CD4-positive, CD25-positive, alpha-beta regulatory T cell (primary cell): ENCODE data around the gene EPB41L4B. TPM values are rescaled to one million over a fixed set of nuclear protein-coding genes. Genes with fewer than 3 reads are reported as not detected.
A peak's percentile ranks its signal among the peaks of the same experiment; 100 is the strongest.

Experiments
- ATAC-seq, 2 donors: fragments of 150-1000 bp; cut with Tn5 transposase; one replicate each; pipeline ENCODE4 v1.10.0; 2021; ENCODE audit warnings: low read depth in 2 of 2, moderate number of reproducible peaks in 2 of 2, moderate library complexity in 1 of 2
- DNase-seq, 3 donors: peaks; one replicate each; pipeline versions ENCODE4 v3.0.0 to v3.0.0-alpha.2; 2012 to 2022; ENCODE audit warnings: mixed read lengths in 1 of 3
- H3K27ac ChIP-seq: one replicate; pipeline ENCODE4 v1.7.0; 2013; ENCODE audit warnings: mild to moderate bottlenecking, low read length; ENCODE audit not compliant: insufficient read depth, poor library complexity, severe bottlenecking
- H3K27me3 ChIP-seq: one replicate; pipeline ENCODE4 v1.7.0; 2013; ENCODE audit warnings: low read length; ENCODE audit not compliant: control insufficient read depth, insufficient read depth
- H3K36me3 ChIP-seq: one replicate; pipeline ENCODE4 v1.7.0; 2013; ENCODE audit warnings: mild to moderate bottlenecking, low read length, moderate library complexity; ENCODE audit not compliant: control insufficient read depth, insufficient read depth
- H3K4me1 ChIP-seq: 2 replicates; pipeline ENCODE4 v1.7.0; 2013; ENCODE audit warnings: mild to moderate bottlenecking, low read length; ENCODE audit not compliant: insufficient read depth, control insufficient read depth, poor library complexity, severe bottlenecking
- H3K4me3 ChIP-seq: one replicate; pipeline ENCODE4 v1.7.0; 2013; ENCODE audit warnings: low read depth, mild to moderate bottlenecking, low read length, moderate library complexity
- H3K9me3 ChIP-seq, 2 experiments: 1 replicate in 1 of 2; 2 replicates in 1 of 2; pipeline ENCODE4 v1.7.0; 2013; ENCODE audit warnings: low read length in 2 of 2, mild to moderate bottlenecking in 1 of 2, moderate library complexity in 1 of 2; ENCODE audit not compliant: control insufficient read depth in 2 of 2
- H3K27ac Mint-ChIP-seq, 3 donors: one replicate each; pipeline ENCODE4 v1.8.0; 2020 to 2022; ENCODE audit warnings: mild to moderate bottlenecking in 3 of 3, mixed read lengths in 3 of 3, moderate library complexity in 2 of 3
- H3K27me3 Mint-ChIP-seq: one replicate; pipeline ENCODE4 v1.8.0; 2022; ENCODE audit warnings: mild to moderate bottlenecking, mixed read lengths
- H3K36me3 Mint-ChIP-seq: one replicate; pipeline ENCODE4 v1.8.0; 2020; ENCODE audit warnings: mixed read lengths
- H3K4me1 Mint-ChIP-seq, 4 donors: one replicate each; pipeline ENCODE4 v1.8.0; 2020 to 2022; ENCODE audit warnings: mixed read lengths in 4 of 4, mild to moderate bottlenecking in 1 of 4
- H3K4me3 Mint-ChIP-seq, 4 donors: one replicate each; pipeline ENCODE4 v1.8.0; 2020 to 2022; ENCODE audit warnings: mild to moderate bottlenecking in 4 of 4, mixed read lengths in 4 of 4, moderate library complexity in 3 of 4
- H3K9me3 Mint-ChIP-seq, 7 donors: one replicate each; pipeline ENCODE4 v1.8.0; 2020 to 2022; ENCODE audit warnings: mixed read lengths in 7 of 7, mild to moderate bottlenecking in 3 of 7, moderate library complexity in 2 of 7
- polyA plus RNA-seq, 4 donors: library from polyadenylated mRNA; unstranded; fragments of 300-500 nt; fragmentation: Illumina TruSeq; gene quantifications; one replicate each; pipeline ENCODE4 v1.2.3, GENCODE V29; 2021
- total RNA-seq: library from RNA; stranded (reverse); gene quantifications from one replicate; pipeline ENCODE4 v1.2.3, GENCODE V29; 2022

The EPB41L4B gene
- total and polyA plus RNA-seq, 5 donors from 2014 or later: not detected

DNA sequence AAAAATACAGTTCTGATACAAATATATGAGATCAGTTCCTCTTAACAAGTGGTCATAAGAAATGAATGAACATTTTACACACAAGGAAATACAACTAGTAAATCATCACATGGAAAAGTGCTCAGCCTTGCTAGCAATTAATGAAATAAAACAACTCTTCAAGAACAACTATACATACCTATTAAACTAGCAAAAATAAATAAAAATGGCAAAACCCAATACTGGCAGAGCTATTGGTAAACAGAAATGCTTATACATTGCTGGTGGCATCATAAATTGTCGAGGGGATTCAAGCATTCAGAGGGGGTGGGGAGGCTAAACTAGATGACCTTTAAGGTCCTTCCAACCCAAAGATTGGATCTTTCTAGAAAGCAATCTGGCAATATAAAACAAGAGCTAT lies 147.9 kb downstream of the EPB41L4B start:
- peaks cover 11% of the 10 kb centered on the region for H3K27me3 ChIP-seq
- ATAC-seq (no peak), DNase-seq (no peak)
- no peaks in the 10 kb centered on the region for H3K36me3 Mint-ChIP-seq
- H3K4me1 ChIP-seq: no peaks in the 10 kb centered on the region
- H3K4me3 Mint-ChIP-seq: no peak overlapping the region
- H3K27ac ChIP-seq: no peak overlapping the region
- peaks cover 0 to 3% (median 0%) of the 10 kb centered on the region in 7 donors for H3K9me3 Mint-ChIP-seq
- H3K27ac Mint-ChIP-seq: no peak overlapping the region
- H3K36me3 ChIP-seq: no peaks in the 10 kb centered on the region
- H3K9me3 ChIP-seq: no peaks in the 10 kb centered on the region
- H3K4me3 ChIP-seq: no peak overlapping the region
- peaks cover 31% of the 10 kb centered on the region for H3K27me3 Mint-ChIP-seq
- peaks cover 0 to 2% (median 0%) of the 10 kb centered on the region in 4 donors for H3K4me1 Mint-ChIP-seq

GRCh38 chr9:109171926-109172325 lies 148.9 kb downstream of the EPB41L4B start:
- H3K4me3 ChIP-seq: no peak overlapping the region
- Mint-ChIP-seq H3K9me3 (peaks cover 0 to 3% (median 0%) of the 10 kb centered on the region in 7 donors), H3K4me3 (no peak overlapping the region), H3K27ac (peak overlapping the region in 2 of 3 donors; percentile 68 to 75), H3K4me1 (peaks cover 0 to 4% (median 2%) of the 10 kb centered on the region in 4 donors), H3K36me3 (no peaks in the 10 kb centered on the region), H3K27me3 (peaks cover 38% of the 10 kb centered on the region)
- no peak overlapping the region for H3K27ac ChIP-seq
- no peaks in the 10 kb centered on the region for H3K9me3 ChIP-seq
- H3K27me3 ChIP-seq: peaks cover 18% of the 10 kb centered on the region
- ATAC-seq (no peak), DNase-seq (no peak)
- H3K4me1 ChIP-seq: no peaks in the 10 kb centered on the region
- H3K36me3 ChIP-seq: no peaks in the 10 kb centered on the region

DNA sequence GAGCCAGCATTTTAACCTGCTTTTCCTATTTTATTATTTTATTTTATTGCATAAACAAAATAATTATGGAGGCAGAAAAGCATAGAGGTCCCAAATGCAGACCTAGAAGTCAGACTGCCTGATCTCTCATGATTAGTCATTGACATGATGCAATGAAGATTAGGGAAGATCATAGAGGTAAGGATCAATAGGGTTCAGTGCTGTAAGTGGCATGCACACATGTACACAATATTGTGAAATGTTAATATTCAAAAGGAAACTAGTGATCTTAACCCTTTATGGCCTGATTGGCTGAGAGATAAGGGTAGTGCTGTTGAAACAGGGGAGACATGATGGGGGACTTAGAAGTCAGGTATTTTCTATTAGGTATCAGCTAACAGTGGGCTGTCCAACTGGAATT lies 152.7 kb downstream of the EPB41L4B start:
- ATAC-seq (no peak), DNase-seq (no peak)
- H3K36me3 ChIP-seq: no peaks in the 10 kb centered on the region
- peaks cover 0 to 5% of the 10 kb centered on the region in 2 experiments for H3K9me3 ChIP-seq
- Mint-ChIP-seq H3K27me3 (peaks cover 58% of the 10 kb centered on the region), H3K36me3 (no peaks in the 10 kb centered on the region), H3K9me3 (peaks cover 0 to 5% (median 0%) of the 10 kb centered on the region in 7 donors), H3K4me3 (no peak overlapping the region), H3K4me1 (peaks cover 0 to 7% (median 2%) of the 10 kb centered on the region in 4 donors), H3K27ac (no peak overlapping the region)
- no peak overlapping the region for H3K27ac ChIP-seq
- H3K4me1 ChIP-seq: no peaks in the 10 kb centered on the region
- H3K27me3 ChIP-seq: peaks cover 28% of the 10 kb centered on the region
- no peak overlapping the region for H3K4me3 ChIP-seq

DNA sequence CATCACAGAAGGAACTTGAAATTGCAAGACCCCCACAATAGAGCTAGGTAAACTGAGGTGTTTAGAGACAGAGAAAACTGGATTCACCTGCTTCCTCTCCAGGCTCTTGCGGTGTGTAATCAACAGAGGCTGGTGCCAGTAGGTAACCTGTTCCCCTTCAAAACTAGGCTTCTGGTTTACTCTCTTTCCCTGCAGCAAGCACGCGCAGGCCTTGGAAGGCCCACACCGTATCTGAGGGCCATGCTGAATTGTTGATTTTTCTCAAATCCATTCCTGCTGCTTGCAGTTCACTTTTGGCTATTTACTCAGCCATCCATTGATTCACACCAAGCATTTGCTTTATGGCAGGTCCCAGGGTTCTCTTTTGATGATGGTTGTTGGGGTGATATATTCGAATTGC lies 153.1 kb downstream of the EPB41L4B start:
- H3K27ac ChIP-seq: no peak overlapping the region
- DNase-seq (no peak), ATAC-seq (no peak)
- Mint-ChIP-seq H3K4me3 (peak overlapping the region in 3 of 4 donors; percentile 15 to 82 (median 22)), H3K36me3 (no peaks in the 10 kb centered on the region), H3K27ac (no peak overlapping the region), H3K4me1 (peaks cover 0 to 7% (median 2%) of the 10 kb centered on the region in 4 donors), H3K27me3 (peaks cover 61% of the 10 kb centered on the region), H3K9me3 (peaks cover 0 to 5% (median 0%) of the 10 kb centered on the region in 7 donors)
- H3K27me3 ChIP-seq: peaks cover 26% of the 10 kb centered on the region
- no peak overlapping the region for H3K4me3 ChIP-seq
- H3K9me3 ChIP-seq: peaks cover 0 to 5% of the 10 kb centered on the region in 2 experiments
- H3K36me3 ChIP-seq: no peaks in the 10 kb centered on the region
- H3K4me1 ChIP-seq: no peaks in the 10 kb centered on the region

- Mint-ChIP-seq H3K9me3 (peaks cover 0 to 9% (median 0%) of the 10 kb centered on the region in 7 donors), H3K27ac (no peak within 1 kb of the TSS), H3K4me1 (peaks cover 0 to 7% (median 2%) of the 10 kb centered on the region in 4 donors), H3K27me3 (peaks cover 61% of the 10 kb centered on the region), H3K4me3 (peak within 1 kb of the TSS; percentile 15 to 82 (median 56)), H3K36me3 (no peaks in the 10 kb centered on the region)
- H3K36me3 ChIP-seq: no peaks in the 10 kb centered on the region
- no peak within 1 kb of the TSS for H3K27ac ChIP-seq
- no peaks in the 10 kb centered on the region for H3K4me1 ChIP-seq
- no peak for DNase-seq
- H3K27me3 ChIP-seq: peaks cover 26% of the 10 kb centered on the region
- H3K9me3 ChIP-seq: peaks cover 0 to 5% of the 10 kb centered on the region in 2 experiments
- H3K4me3 ChIP-seq: no peak within 1 kb of the TSS
- no peak for ATAC-seq
Measured at GRCh38 chr9:109166771-109167601, 153.9 kb downstream of the EPB41L4B start, which contains the start of gene FRRS1L. Gene FRRS1L, minus strand, starts transcription at chr9:109167249. Its CDS starts 111 bp downstream, at chr9:109167138.

DNA sequence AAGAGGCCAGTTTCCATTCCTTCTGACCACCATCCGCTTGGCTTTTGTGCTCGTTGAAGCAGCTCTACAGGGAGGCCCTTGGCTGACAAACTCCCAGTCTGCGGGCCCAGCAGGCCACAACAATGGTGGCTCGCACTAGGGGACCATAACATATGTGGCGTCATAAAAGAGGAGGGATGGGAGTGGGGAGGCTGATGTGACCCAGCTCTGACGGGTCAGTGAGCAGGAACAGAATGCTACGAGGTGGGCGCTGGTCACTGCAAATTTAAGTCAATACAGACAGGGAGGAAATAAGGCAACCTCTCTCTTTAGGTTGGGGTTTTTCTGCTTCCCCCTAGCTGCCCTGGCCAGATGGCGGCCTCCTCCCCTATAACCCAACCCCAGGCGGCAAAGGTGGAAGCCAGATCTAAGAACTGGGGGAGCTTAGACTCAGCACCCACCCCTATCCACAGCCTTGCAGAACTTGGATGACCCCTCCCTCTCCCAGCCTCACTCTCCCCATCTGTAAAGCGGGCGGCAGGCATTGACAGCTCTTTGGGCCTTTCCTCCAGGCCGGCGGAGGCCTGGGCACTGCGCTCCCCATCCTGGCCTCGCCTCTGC lies 154.6 kb downstream of the EPB41L4B start:
- Histone ChIP-seq H3K4me1 (no peaks in the 10 kb centered on the region), H3K36me3 (no peaks in the 10 kb centered on the region), H3K27ac (no peak overlapping the region), H3K4me3 (no peak overlapping the region), H3K9me3 (peaks cover 0 to 5% of the 10 kb centered on the region in 2 experiments), H3K27me3 (peaks cover 28% of the 10 kb centered on the region)
- H3K27me3 Mint-ChIP-seq: peaks cover 62% of the 10 kb centered on the region
- peaks cover 0 to 9% (median under 1%) of the 10 kb centered on the region in 7 donors for H3K9me3 Mint-ChIP-seq
- H3K36me3 Mint-ChIP-seq: no peaks in the 10 kb centered on the region
- DNase-seq (no peak), ATAC-seq (no peak)
- H3K4me3 Mint-ChIP-seq: peak overlapping the region in 1 of 4 donors; percentile 63
- H3K27ac Mint-ChIP-seq: no peak overlapping the region
- H3K4me1 Mint-ChIP-seq: peaks cover 0 to 7% (median 2%) of the 10 kb centered on the region in 4 donors

DNA sequence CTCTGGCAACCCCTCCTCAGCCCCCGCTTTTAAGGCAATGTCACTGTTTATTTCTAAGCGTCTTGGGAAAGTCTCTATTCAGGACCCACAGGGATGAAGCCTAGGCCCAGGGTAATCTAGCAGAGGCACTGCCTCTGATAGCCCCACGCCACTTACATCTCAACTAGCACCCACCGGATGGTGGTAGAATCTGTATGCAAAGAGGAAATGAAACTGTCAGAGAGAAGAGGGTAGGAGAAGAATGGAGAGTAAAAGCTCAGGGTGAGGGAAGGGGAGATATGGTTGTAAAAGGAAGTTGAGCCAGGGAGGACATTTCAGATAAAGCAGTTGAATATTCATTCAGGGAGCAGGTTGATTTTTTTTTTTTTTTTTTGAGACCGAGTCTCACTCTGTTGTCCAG lies 156.8 kb downstream of the EPB41L4B start:
- DNase-seq: no peak
- Histone ChIP-seq H3K4me1 (no peaks in the 10 kb centered on the region), H3K36me3 (no peaks in the 10 kb centered on the region), H3K27ac (no peak overlapping the region), H3K4me3 (no peak overlapping the region), H3K9me3 (peaks cover 0 to 5% of the 10 kb centered on the region in 2 experiments), H3K27me3 (peaks cover 24% of the 10 kb centered on the region)
- peaks cover 0 to 7% (median 2%) of the 10 kb centered on the region in 4 donors for H3K4me1 Mint-ChIP-seq
- H3K9me3 Mint-ChIP-seq: peaks cover 0 to 7% (median 2%) of the 10 kb centered on the region in 7 donors
- H3K27ac Mint-ChIP-seq: no peak overlapping the region
- H3K36me3 Mint-ChIP-seq: no peaks in the 10 kb centered on the region
- H3K4me3 Mint-ChIP-seq: no peak overlapping the region
- peaks cover 58% of the 10 kb centered on the region for H3K27me3 Mint-ChIP-seq
- no peak for ATAC-seq
